Heart left ventricle (tissue), 16 donors: ENCODE measurements around the gene ADCY1. TPM values are rescaled to one million over a fixed set of nuclear protein-coding genes. Genes with fewer than 3 reads are reported as not detected.

Experiments
- ATAC-seq, 4 donors: fragments of 200-7000 bp; cut with Tn5 transposase; one replicate each; pipeline ENCODE4 v1.9.1; 2020 to 2022; ENCODE audit warnings: moderate library complexity in 4 of 4, mild to moderate bottlenecking in 3 of 4, moderate number of reproducible peaks in 1 of 4
- DNase-seq, 5 donors: peaks; one replicate each; pipeline ENCODE4 v3.0.0-alpha.2; 2020
- H3K27ac ChIP-seq, 12 donors: fragments of 200-600 bp; sonication (generic) in 4 of 12; one replicate each; pipeline versions ENCODE4 v1.5.0 to v1.8.0; 2016 to 2022; ENCODE audit warnings: mild to moderate bottlenecking in 2 of 12
- H3K27me3 ChIP-seq, 9 donors: fragments of 200-600 bp; sonication (generic) in 2 of 9; one replicate each; pipeline versions ENCODE4 v1.5.1 to v1.8.0; 2016 to 2022; ENCODE audit warnings: mild to moderate bottlenecking in 3 of 9
- H3K36me3 ChIP-seq, 9 donors: fragments of 200-600 bp; sonication (generic) in 2 of 9; one replicate each; pipeline versions ENCODE4 v1.5.0 to v1.8.0; 2018 to 2022; ENCODE audit warnings: mild to moderate bottlenecking in 2 of 9
- H3K4me1 ChIP-seq, 12 donors: fragments of 200-600 bp; sonication (generic) in 4 of 12; one replicate each; pipeline versions ENCODE4 v1.5.0 to v1.8.0; 2016 to 2022; ENCODE audit warnings: mild to moderate bottlenecking in 3 of 12
- H3K4me3 ChIP-seq, 12 donors: fragments of 200-600 bp; sonication (generic) in 4 of 12; one replicate each; pipeline versions ENCODE4 v1.5.0 to v1.8.0; 2017 to 2022; ENCODE audit warnings: mild to moderate bottlenecking in 9 of 12, moderate library complexity in 4 of 12
- H3K9me3 ChIP-seq, 12 donors: fragments of 200-600 bp; sonication (generic) in 4 of 12; one replicate each; pipeline versions ENCODE4 v1.5.0 to v1.8.0; 2016 to 2022; ENCODE audit warnings: mild to moderate bottlenecking in 1 of 12
- CTCF ChIP-seq, 12 donors: fragments of 200-600 bp; sonication (generic) in 4 of 12; IDR thresholded peaks; one replicate each; pipeline versions ENCODE4 v1.5.0 to v1.8.0; 2018 to 2022; ENCODE audit warnings: antibody characterized with exemption in 12 of 12, mild to moderate bottlenecking in 5 of 12
- POLR2A ChIP-seq, 2 donors: fragments of 450-650 bp; IDR thresholded peaks; one replicate each; pipeline ENCODE4 v1.6.1; 2017; ENCODE audit warnings: antibody characterized with exemption in 2 of 2, mild to moderate bottlenecking in 2 of 2, moderate library complexity in 2 of 2
- WGBS, 4 donors: extraction: QIAGEN DNeasy Blood & Tissue Kit in 2 of 4; methylation state at CpG; one replicate each; pipeline versions ENCODE4 v1.1.5 to v1.1.7; 2013 to 2018; 5-methylcytosine and 5-hydroxymethylcytosine counted together
- intact Hi-C, 10 donors: fragments of 100-400 bp; cut with DNase I; formaldehyde crosslinking; loops; one replicate each; pipeline versions ENCODE4 v1.11.1 to v1.14.2; 2022
- polyA plus RNA-seq, 2 donors: library from polyadenylated mRNA; stranded (reverse); fragments of 200-250 nt; gene quantifications; one replicate each; pipeline ENCODE4 v1.2.3, GENCODE V29; 2013
- total RNA-seq, 9 donors: library from RNA; depleted of rRNA in 2 of 9; stranded (reverse); fragments of >200 nt in 2 of 9; fragmentation: NEBNext Ultra II Directional in 3 of 9; extraction: Animal tissue kit (Norgen Biotek cat#: 25700) in 3 of 9; gene quantifications; one replicate each; pipeline versions ENCODE4 v1.1.0 to v1.2.4, GENCODE V29; 2016 to 2023
- donor health status: ischemic (EF 13 %, LVEDD 7.1; RV severe dilation, severe dysfunction).
- donor health status: healthy with polysubstance abuse.
- donor health status: DM: no; HTN: yes; CAD: no.
- donor health status: DM: no; HTN: no; CAD: no.
- donor health status: ischemic (EF 25% LVEDD 6.9; RV normal size, moderate dysfunction).
- donor health status: ischemic (EF 25% LVEDD 5.7; RV mildly dilated, moderate dysfunction).
- donor health status: healthy.
- donor health status: DM: yes; HTN: yes; CAD: no.
- donor health status: ischemic (EF 35%, LVEDD 5.7; RV mildly dilated, moderate dysfunction).
- donor health status: nonischemic (EF 11% LVEDD 7.7; RV severe dilation, severe dysfunction).
- donor health status: DM: yes; HTN: yes; CAD: no.
- donor health status: PGD.
- donor health status: ischemic (EF 29% LVEDD 5.4; RV normal size, mild dysfunction).
- donor health status: nonischemic (EF 23%, LVEDD 6.1; RV moderate dilation, normal function).

Gene ADCY1
- total and polyA plus RNA-seq, 11 donors: 0.73 to 10.8 (median 3.6) TPM

DNA sequence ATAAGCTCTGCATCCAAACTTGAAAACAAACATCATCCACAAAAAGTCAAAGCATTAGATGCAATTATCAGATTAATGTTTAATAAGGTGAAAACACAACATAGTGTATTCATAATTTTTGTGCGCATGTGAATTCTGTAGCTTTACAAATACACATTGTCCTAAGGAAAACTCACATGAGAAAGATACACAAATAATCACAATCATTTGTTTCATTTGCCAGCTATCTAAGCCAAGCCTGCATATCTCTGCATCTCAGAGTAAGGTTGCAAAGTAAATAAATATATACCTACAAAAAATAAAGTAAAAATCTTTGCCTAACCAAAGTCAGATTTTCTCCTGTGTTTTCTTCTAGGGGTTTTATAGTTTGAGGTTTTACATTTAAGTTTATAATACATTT lies 57.4 kb downstream of the ADCY1 start:
- TF ChIP-seq CTCF (IDR thresholded peaks at IDR 0.05): no peak
- TF ChIP-seq POLR2A (IDR thresholded peaks at IDR 0.05): no peak
- H3K4me1 ChIP-seq: no peaks in the 10 kb centered on the region
- H3K36me3 ChIP-seq: no peaks in the 10 kb centered on the region
- intact Hi-C loops: no loop called here
- 94 to 98% (median 97%) methylated on average over 1 of the region's 1 CpG for WGBS, 4 donors
- DNase-seq (no peak), ATAC-seq (no peak)
- H3K27me3 ChIP-seq: no peaks in the 10 kb centered on the region
- H3K27ac ChIP-seq: no peak overlapping the region
- no peak overlapping the region for H3K4me3 ChIP-seq
- H3K9me3 ChIP-seq: peaks cover 0 to 17% (median 0%) of the 10 kb centered on the region in 12 donors

- intact Hi-C loops: no loop called here
- H3K4me3 ChIP-seq: no peak overlapping the region
- TF ChIP-seq CTCF (IDR thresholded peaks at IDR 0.05): no peak
- no peak for TF ChIP-seq POLR2A (IDR thresholded peaks at IDR 0.05)
- WGBS, 4 donors: 93 to 98% (median 95%) methylated on average over 3 of the region's 3 CpGs
- no peaks in the 10 kb centered on the region for H3K27me3 ChIP-seq
- no peak overlapping the region for H3K27ac ChIP-seq
- ATAC-seq: no peak
- no peaks in the 10 kb centered on the region for H3K36me3 ChIP-seq
- no peaks in the 10 kb centered on the region for H3K4me1 ChIP-seq
- DNase-seq: no peak
- no peaks in the 10 kb centered on the region for H3K9me3 ChIP-seq
These were observed 62.6 kb downstream of the ADCY1 start for GRCh38 chr7:45636733-45637132.

DNA sequence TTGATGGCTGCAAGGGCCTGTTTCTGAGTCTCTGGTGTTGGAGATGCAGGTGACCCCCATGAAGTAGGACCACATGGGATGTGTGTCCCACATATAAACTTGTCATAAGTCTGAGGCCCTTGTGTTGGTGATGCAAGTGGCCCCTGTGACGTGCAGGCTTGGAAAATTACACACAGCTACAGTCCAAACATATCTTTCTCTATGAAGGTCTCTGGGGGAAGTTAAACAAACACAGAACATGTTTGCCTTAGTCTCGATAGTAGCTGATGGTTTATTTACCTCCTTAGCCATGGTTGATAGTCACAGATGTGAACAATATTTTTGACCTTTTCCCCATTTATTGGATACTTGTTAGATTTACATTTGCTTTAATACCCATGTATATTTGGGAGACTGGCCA lies 64.7 kb downstream of the ADCY1 start:
- Histone ChIP-seq H3K4me1 (no peaks in the 10 kb centered on the region), H3K27me3 (no peaks in the 10 kb centered on the region), H3K27ac (no peak overlapping the region), H3K4me3 (no peak overlapping the region), H3K36me3 (no peaks in the 10 kb centered on the region), H3K9me3 (no peaks in the 10 kb centered on the region)
- DNase-seq: peak in 1 of 5 donors; percentile 8
- intact Hi-C loops: no loop called here
- no peak for TF ChIP-seq POLR2A (IDR thresholded peaks at IDR 0.05)
- WGBS, 4 donors: 57 to 77% (median 67%) methylated on average over 2 of the region's 2 CpGs
- ATAC-seq: no peak

- no peak overlapping the region for H3K4me3 ChIP-seq
- no peaks in the 10 kb centered on the region for H3K36me3 ChIP-seq
- whole genome bisulfite sequencing, 4 donors: 82 to 91% (median 88%) methylated on average over 1 of the region's 1 CpG
- ATAC-seq (no peak), DNase-seq (no peak)
- H3K4me1 ChIP-seq: peaks cover 0 to 14% (median 5%) of the 10 kb centered on the region in 12 donors
- no peaks in the 10 kb centered on the region for H3K9me3 ChIP-seq
- H3K27me3 ChIP-seq: no peaks in the 10 kb centered on the region
- TF ChIP-seq CTCF (IDR thresholded peaks at IDR 0.05): no peak
- no peak for TF ChIP-seq POLR2A (IDR thresholded peaks at IDR 0.05)
- no peak overlapping the region for H3K27ac ChIP-seq
- intact Hi-C loops: no loop called here
These were observed 67.9 kb downstream of the ADCY1 start for GRCh38 chr7:45642044-45642443.

- Histone ChIP-seq H3K4me3 (no peak overlapping the region), H3K27ac (no peak overlapping the region), H3K4me1 (peaks cover 0 to 20% (median 8%) of the 10 kb centered on the region in 12 donors), H3K27me3 (no peaks in the 10 kb centered on the region), H3K9me3 (no peaks in the 10 kb centered on the region), H3K36me3 (no peaks in the 10 kb centered on the region)
- 94 to 98% (median 96%) methylated on average over 7 of the region's 7 CpGs for whole genome bisulfite sequencing, 4 donors
- no peak for DNase-seq
- no peak for ATAC-seq
- no peak for TF ChIP-seq POLR2A (IDR thresholded peaks at IDR 0.05)
- no peak for TF ChIP-seq CTCF (IDR thresholded peaks at IDR 0.05)
- intact Hi-C loops: no loop called here
These were observed 69.5 kb downstream of the ADCY1 start for GRCh38 chr7:45643630-45644029.
